GM06990 (cell line): ENCODE data around the gene DGUOK.
"Not testable (repeated sequence)": the region's sequence is repeated elsewhere in the genome, so short reads cannot be mapped to it uniquely, and the experiment has no call there.

ENCODE experiments used
- DNase-seq: peaks from one replicate; pipeline ENCODE4 v3.0.0-alpha.2; 2011; ENCODE audit not compliant: insufficient read length; ENCODE audit errors: extremely low read depth
- H3K27me3 ChIP-seq: replicated peaks from 2 replicates; pipeline ENCODE4 v1.6.0; 2011; ENCODE audit warnings: low read length; ENCODE audit not compliant: control insufficient read depth, insufficient read depth
- H3K36me3 ChIP-seq: 2 replicates; pipeline ENCODE4 v1.5.1; 2011; ENCODE audit warnings: low read length; ENCODE audit not compliant: control insufficient read depth, insufficient read depth
- H3K4me3 ChIP-seq: replicated peaks from 2 replicates; pipeline ENCODE4 v1.5.1; 2011; ENCODE audit warnings: low read depth, mild to moderate bottlenecking, control low read depth, low read length
- CTCF ChIP-seq: IDR thresholded peaks from 2 replicates; pipeline ENCODE4 v1.5.1; 2011; ENCODE audit warnings: low read length, control low read depth, mild to moderate bottlenecking, inconsistent platforms; ENCODE audit not compliant: insufficient read depth, poor library complexity, severe bottlenecking

The DGUOK gene

DNA sequence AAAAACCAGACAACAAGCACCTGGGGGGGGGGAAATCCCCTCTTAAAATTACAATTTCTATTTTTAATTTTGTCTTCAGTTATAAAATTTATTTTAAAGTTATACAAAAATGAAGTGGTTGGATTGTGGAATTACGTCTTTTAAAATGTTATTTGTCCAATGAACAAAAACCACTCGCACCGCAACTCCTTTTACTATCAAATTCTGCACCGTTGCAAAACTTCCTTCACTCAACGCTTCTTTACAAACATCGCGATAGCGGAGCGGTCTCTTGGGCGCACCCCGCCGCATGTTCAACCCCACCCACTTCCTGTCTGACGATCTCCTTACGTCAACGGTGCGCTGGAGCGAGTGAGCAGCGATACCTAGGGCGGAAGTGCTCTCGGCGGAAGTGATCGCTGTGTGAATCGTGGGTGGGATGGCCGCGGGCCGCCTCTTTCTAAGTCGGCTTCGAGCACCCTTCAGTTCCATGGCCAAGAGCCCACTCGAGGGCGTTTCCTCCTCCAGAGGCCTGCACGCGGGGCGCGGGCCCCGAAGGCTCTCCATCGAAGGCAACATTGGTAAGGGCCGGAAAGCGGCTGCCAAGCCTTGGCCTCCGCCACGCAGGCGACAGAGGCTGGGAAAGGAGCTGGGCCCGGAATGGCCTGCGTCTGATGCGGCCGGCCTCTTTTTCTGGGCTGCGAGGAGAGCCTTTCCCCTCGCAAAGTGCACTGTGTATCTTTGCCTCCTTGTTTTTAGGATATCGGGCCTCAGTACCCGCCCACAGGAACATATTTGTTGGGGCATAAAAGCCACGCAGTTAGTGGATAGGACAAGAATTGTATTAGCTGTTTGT lies at the start of gene DGUOK:
Gene DGUOK, plus strand, starts transcription at position 388 of the 835 bp plus-strand sequence. Its CDS starts 31 bp downstream, at position 419.
- peak within 1 kb of the TSS; percentile 90 for H3K4me3 ChIP-seq
- no peak for TF ChIP-seq CTCF
- no peaks in the 10 kb centered on the region for H3K27me3 ChIP-seq
- peak; percentile 95 for DNase-seq
- no peaks in the 10 kb centered on the region; the same call in 1 of the 2 replicates for H3K36me3 ChIP-seq

DNA sequence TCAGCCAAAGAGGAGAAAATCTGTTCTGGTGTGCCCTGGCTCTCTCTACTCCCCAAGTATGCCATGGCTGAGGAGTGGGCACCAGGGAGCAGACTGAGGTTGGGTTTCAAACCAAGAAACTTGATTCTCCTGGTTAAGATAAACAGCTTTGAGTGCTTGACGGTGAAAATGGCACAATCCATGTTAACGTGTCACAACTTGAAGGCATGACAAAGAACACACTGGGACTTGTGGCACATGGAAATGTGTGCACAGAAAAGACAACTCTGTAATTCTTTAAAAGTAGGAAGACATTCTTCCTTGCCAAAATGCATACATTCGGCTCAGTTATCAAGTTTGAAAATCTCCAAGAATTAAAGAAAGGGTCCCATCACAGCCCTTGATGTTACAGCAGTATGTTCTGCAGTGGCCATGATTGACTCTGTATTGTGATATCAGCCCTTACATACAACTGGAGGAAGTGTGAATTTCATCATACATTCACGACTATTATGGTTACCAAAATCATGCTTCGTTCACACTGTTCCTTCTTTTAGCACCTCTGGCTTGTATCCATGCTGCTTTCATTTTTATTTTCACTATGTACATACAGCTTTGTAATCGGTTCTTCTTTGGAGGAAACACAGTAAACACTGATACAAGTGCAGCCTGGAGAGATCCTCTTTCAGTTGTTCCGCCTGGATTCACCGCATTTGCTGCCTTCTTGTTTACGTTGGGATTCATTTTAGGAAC lies 49.4 kb upstream of the DGUOK start:
- no peak overlapping the region for H3K4me3 ChIP-seq
- no peak for DNase-seq

GRCh38 chr2:73877984-73878383 lies 48.7 kb upstream of the DGUOK start:
- not testable (repeated sequence) for H3K27me3 ChIP-seq, H3K36me3 ChIP-seq, DNase-seq, H3K4me3 ChIP-seq

More for the DNA sequence above, 49.4 kb upstream of the DGUOK start:
- H3K36me3 ChIP-seq = no peaks in the 10 kb centered on the region
- TF ChIP-seq CTCF = no peak
- no peaks in the 10 kb centered on the region for H3K27me3 ChIP-seq

DNA sequence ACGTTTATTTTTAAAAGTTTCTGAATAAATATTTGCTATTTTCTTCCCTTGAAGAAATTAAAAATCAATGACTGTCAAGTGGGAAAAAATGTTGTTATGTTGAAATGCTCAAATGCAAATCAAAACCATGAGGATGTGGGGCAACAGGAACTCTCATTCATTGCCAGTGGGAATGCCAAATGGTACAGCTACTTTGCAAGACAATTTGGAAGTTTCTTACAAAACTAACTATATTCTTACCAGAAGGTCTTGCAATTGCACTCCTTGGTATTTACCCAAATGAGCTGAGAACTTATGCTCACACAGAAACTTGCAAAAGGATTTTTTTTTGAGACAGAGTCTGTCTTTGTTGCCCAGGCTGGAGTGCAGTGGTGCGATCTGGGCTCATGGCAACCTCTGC lies 41.3 kb upstream of the DGUOK start:
- DNase-seq = no peak
- Histone ChIP-seq H3K27me3 (no peaks in the 10 kb centered on the region), H3K4me3 (no peak overlapping the region), H3K36me3 (no peaks in the 10 kb centered on the region)
- TF ChIP-seq CTCF = no peak

DNA sequence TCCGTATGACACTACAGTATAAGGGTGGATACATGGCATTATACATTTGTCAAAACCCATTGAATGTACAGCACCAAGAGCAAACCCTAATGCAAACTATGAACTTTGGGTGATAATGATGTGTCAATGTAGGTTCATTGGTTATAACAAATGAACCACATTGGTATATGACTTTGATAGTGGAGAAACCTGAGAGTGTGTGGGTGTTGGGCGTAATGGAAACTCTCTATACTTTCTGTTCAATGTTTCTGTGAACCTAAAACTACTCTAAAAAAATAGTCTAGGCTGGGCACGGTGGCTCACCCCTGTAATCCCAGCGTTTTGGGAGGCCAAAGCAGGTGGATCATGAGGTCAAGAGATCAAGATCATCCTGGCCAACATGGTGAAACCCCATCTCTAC lies 40.3 kb upstream of the DGUOK start:
- Histone ChIP-seq H3K36me3 (no peaks in the 10 kb centered on the region), H3K4me3 (no peak overlapping the region), H3K27me3 (no peaks in the 10 kb centered on the region)
- TF ChIP-seq CTCF = no peak
- DNase-seq = no peak

GRCh38 chr2:73887596-73888353 lies 38.9 kb upstream of the DGUOK start:
- DNase-seq, H3K4me3 ChIP-seq, H3K27me3 ChIP-seq, H3K36me3 ChIP-seq: not testable (repeated sequence)
